H1 (cell line): ENCODE results near the gene TBC1D2. TPM values are rescaled to one million over a fixed set of nuclear protein-coding genes. Genes with fewer than 3 reads are reported as not detected.

Experiments used
- JUN ChIP-seq: IDR thresholded peaks from 2 replicates; pipeline ENCODE4 v1.6.1; 2011; ENCODE audit warnings: low read depth, mild to moderate bottlenecking, improper control_type of control experiment, low read length
- polyA plus RNA-seq, 7 experiments: library from polyadenylated mRNA; depleted of rRNA in 3 of 7; stranded (reverse) in 5 of 7; unstranded in 2 of 7; fragments of >200 nt in 5 of 7; fragments of 200-250 nt in 2 of 7; gene quantifications; 1 replicate in 5 of 7; 2 replicates in 1 of 7; 4 replicates in 1 of 7; pipeline versions ENCODE4 v1.2.1 to v1.2.3, GENCODE V29; 2011 to 2013; ENCODE audit warnings: missing spikeins in 2 of 7, mixed read lengths in 2 of 7
- total RNA-seq: library from RNA; stranded (reverse); fragmentation: NEBNext Ultra II Directional; extraction: Animal tissue kit (Norgen Biotek cat#: 25700); gene quantifications from 2 replicates; pipeline ENCODE4 v1.2.1, GENCODE V29; 2021

TBC1D2 gene
- total and polyA plus RNA-seq, 2 of the 8 experiments (the other 6 are each of a cell fraction or from before 2014, with no cell fraction given) = 7.4 TPM

- TF ChIP-seq JUN = no peak
These were observed 13.0 kb downstream of the TBC1D2 start (continued) for GRCh38 chr9:98242426-98242825.
